Adipocyte (in vitro differentiated cells): ENCODE data around the gene SSTR3.
"Not testable (repeated sequence)": the region's sequence is repeated elsewhere in the genome, so short reads cannot be mapped to it uniquely, and the experiment has no call there.

Experiments
- DNase-seq: peaks from one replicate; pipeline ENCODE4 v3.0.0-alpha.2; 2015; ENCODE audit warnings: low read depth
- H3K27me3 ChIP-seq: replicated peaks from 2 replicates; pipeline ENCODE4 v1.7.0; 2013; ENCODE audit warnings: mild to moderate bottlenecking, low read length, moderate library complexity; ENCODE audit not compliant: control insufficient read depth, insufficient read depth
- H3K36me3 ChIP-seq: 2 replicates; pipeline ENCODE4 v1.7.0; 2013; ENCODE audit warnings: low read length, mild to moderate bottlenecking, moderate library complexity; ENCODE audit not compliant: control insufficient read depth, insufficient read depth, severe bottlenecking
- H3K4me1 ChIP-seq: 2 replicates; pipeline ENCODE4 v1.7.0; 2013; ENCODE audit warnings: mild to moderate bottlenecking, low read length, moderate library complexity; ENCODE audit not compliant: control insufficient read depth, insufficient read depth
- H3K4me3 ChIP-seq: 2 replicates; pipeline ENCODE4 v1.7.0; 2013; ENCODE audit warnings: mild to moderate bottlenecking, low read length, moderate library complexity
- H3K9ac ChIP-seq: 2 replicates; pipeline ENCODE4 v1.7.0; 2013; ENCODE audit warnings: mild to moderate bottlenecking, low read length, moderate library complexity
- H3K9me3 ChIP-seq: 2 replicates; pipeline ENCODE4 v1.7.0; 2013; ENCODE audit warnings: mild to moderate bottlenecking, low read length, moderate library complexity; ENCODE audit not compliant: control insufficient read depth

The SSTR3 gene

DNA sequence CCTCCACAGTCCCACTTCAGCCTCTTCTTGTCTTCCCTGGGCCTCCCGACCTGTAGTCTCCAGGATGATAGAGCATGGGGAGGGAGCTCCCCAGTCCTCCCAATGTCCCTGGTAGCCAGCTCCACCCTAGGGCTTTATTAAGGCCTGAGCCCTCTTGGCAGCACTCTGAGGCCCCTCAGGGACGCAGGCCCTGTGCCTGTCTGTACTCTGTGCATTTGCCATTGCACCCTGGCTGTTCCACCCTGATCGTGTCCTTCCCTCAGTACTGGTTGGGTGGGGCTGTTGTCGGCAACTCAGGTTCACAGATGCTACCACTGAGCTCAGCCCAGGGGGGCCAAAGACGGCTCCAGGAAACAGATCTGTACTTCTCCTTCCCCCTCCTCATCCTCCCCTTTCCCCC, 7.2 kb downstream of the SSTR3 start:
- no peak overlapping the region for H3K9ac ChIP-seq
- H3K4me3 ChIP-seq: no peak overlapping the region
- H3K4me1 ChIP-seq: no peaks in the 10 kb centered on the region
- H3K27me3 ChIP-seq: peaks cover 20% of the 10 kb centered on the region
- DNase-seq: no peak
- H3K36me3 ChIP-seq: no peaks in the 10 kb centered on the region
- H3K9me3 ChIP-seq: no peaks in the 10 kb centered on the region

DNA sequence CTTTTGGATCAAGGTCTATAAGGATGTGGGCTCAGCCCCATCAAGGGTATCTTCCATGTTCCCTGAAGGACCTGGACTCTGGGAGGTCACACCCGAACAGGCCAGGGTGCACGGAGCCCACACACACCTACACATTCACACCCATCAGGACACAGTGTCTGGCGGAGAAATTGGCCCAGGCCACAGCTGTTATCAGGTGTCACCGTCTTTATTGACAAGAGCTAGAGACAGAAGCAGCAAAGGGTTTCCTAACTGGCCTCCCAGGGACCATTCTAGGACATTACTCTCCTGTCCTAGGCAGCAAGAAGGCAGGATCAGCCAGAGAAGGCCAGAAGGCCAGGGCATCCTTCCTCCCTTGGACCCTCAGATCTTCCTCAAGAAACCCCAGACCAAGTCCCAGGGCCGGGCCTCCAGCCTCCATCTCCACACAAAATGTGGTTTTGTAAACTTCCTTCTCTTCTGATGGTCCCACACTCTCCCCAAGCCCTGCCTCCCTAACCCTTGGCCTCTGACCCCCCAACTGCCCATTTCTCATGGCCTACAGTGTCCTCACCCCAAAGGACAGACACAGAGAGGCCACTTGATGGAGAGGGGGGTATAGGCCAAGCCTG, 8.1 kb downstream of the SSTR3 start:
- H3K4me1 ChIP-seq: peaks cover 4% of the 10 kb centered on the region
- H3K9me3 ChIP-seq: no peaks in the 10 kb centered on the region
- peaks cover 12% of the 10 kb centered on the region for H3K27me3 ChIP-seq
- H3K4me3 ChIP-seq: no peak overlapping the region
- DNase-seq: no peak
- H3K36me3 ChIP-seq: no peaks in the 10 kb centered on the region
- H3K9ac ChIP-seq: no peak overlapping the region

DNA sequence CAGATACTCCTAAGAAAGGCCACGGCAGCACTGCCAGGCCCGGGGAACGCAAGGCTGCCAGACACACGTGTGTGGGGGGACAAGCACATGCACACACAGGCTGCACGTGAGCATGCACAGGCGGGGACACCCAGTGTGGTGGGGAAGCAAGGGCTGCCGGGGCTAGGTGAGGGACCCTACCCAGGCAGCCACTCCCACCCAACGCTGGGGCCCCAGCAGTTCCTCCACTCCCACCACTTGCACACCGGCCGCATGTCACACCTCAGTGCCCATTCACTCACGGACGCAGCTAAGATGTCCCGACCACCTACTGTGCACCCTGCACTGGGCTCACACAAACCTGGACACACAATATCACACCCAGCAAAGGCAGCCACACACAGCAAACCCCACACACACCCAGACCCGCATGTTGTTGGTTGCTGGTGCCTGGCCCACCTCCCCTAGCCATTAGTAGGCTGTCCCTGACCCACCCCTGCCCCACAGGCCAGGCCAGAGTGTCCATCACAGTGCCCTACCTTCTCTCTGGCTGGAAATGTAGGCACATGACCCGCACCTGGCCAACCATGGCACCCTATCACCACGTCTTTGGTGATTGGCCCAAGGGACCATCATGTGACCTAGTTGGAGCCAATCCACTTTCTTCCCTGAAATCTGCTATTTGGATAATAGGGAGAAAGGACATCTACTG, 8.8 kb downstream of the SSTR3 start:
- no peak overlapping the region for H3K9ac ChIP-seq
- H3K9me3 ChIP-seq: no peaks in the 10 kb centered on the region
- no peak overlapping the region for H3K4me3 ChIP-seq
- DNase-seq: no peak
- H3K27me3 ChIP-seq: peaks cover 5% of the 10 kb centered on the region
- H3K4me1 ChIP-seq: peaks cover 8% of the 10 kb centered on the region
- no peaks in the 10 kb centered on the region for H3K36me3 ChIP-seq

DNA sequence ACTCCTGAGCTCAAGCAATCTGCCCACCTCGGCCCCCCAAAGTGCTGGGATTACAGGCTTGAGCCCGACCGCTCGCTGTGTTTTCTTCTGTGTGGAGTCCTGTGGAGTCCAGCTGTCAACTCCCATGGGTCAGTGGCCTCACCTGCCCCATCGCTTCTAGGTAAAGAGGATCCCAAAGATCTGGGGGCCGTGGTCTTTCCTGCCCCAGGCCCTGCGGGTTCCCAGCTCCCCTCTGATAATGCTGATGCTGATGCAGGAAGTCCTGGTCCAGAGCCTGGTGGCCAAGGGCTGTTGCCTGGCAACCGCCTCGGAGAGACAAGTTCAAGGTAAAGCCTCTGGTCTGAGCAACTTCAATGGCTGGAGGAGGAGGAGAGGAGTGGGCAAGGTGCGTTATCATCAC, 9.6 kb downstream of the SSTR3 start:
- no peak overlapping the region for H3K9ac ChIP-seq
- H3K4me3 ChIP-seq: no peak overlapping the region
- no peaks in the 10 kb centered on the region for H3K36me3 ChIP-seq
- H3K9me3 ChIP-seq: no peaks in the 10 kb centered on the region
- peaks cover 4% of the 10 kb centered on the region for H3K27me3 ChIP-seq
- no peak for DNase-seq
- H3K4me1 ChIP-seq: peaks cover 15% of the 10 kb centered on the region

DNA sequence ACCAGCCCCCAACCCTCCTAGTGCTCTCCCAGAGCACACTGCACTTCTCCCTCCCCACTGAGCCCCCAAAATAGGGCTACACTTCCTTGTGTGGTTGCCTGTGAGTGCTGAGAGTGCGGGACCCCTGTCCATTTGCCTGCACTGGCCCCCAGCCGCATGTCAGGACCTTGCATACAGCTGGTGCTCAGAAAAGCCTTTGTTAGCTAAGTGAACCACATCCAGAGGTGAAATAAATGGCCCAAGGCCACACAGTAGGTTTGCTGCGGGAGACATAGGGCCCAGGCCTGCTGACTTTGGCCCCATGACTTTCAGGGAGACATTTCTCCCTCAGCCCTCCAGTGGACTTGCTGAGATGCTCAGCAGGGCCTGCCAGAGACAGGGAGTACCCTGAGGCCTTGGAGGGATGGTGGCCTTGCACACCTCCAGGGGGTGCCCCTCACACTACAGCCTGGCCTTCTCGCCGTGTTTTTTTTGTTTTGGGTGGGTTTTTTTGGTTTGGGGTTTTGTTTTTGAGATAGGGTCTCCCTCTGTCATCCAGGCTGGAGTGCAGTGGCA, 10.2 kb downstream of the SSTR3 start:
- Histone ChIP-seq H3K36me3 (no peaks in the 10 kb centered on the region), H3K4me1 (peaks cover 22% of the 10 kb centered on the region), H3K27me3 (peaks cover 4% of the 10 kb centered on the region), H3K4me3 (no peak overlapping the region), H3K9ac (no peak overlapping the region), H3K9me3 (no peaks in the 10 kb centered on the region)
- DNase-seq: no peak

DNA sequence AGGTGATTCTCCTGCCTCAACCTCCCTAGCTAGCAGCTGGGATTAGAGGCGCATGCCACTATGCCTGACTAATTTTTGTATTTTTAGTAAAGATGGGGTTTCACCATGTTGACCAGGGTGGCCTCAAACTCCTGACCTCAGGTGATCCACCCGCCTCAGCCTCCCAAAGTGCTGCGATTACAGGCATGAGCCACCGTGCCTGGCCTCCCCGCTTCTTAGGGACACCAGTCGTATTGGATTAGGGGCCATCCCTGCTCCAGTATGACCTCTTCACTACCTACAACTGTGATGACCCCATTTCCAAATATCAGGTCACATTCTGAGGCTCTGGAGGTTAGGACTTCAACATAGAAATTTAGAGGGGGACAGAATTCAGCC, 10.8 kb downstream of the SSTR3 start:
- not testable (repeated sequence) for H3K27me3 ChIP-seq, DNase-seq, H3K36me3 ChIP-seq, H3K9ac ChIP-seq, H3K4me3 ChIP-seq, H3K9me3 ChIP-seq
- H3K4me1 ChIP-seq: peaks cover 28% of the 10 kb centered on the region

DNA sequence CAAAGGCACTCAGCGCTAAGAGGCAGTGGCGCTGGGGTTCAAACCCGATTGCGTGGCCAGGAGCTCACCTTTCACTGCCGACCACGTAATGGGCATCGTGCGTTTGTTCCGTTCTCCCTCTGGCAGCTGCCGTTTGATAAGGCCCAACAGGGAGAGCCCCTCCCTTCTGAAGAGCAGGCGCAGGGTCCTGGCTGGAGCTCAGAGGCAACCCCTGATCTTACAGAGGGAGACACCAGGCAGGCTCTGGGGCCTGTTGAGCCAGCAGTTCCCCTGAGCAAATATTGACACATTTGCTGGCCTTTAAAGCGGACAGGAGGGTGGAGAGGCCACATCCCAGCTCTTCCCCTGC, 12.5 kb downstream of the SSTR3 start:
- Histone ChIP-seq H3K9me3 (no peaks in the 10 kb centered on the region), H3K36me3 (no peaks in the 10 kb centered on the region), H3K4me1 (peaks cover 34% of the 10 kb centered on the region), H3K9ac (peak overlapping the region; percentile 98), H3K27me3 (no peaks in the 10 kb centered on the region), H3K4me3 (peak overlapping the region; percentile 91)
- DNase-seq: no peak

DNA sequence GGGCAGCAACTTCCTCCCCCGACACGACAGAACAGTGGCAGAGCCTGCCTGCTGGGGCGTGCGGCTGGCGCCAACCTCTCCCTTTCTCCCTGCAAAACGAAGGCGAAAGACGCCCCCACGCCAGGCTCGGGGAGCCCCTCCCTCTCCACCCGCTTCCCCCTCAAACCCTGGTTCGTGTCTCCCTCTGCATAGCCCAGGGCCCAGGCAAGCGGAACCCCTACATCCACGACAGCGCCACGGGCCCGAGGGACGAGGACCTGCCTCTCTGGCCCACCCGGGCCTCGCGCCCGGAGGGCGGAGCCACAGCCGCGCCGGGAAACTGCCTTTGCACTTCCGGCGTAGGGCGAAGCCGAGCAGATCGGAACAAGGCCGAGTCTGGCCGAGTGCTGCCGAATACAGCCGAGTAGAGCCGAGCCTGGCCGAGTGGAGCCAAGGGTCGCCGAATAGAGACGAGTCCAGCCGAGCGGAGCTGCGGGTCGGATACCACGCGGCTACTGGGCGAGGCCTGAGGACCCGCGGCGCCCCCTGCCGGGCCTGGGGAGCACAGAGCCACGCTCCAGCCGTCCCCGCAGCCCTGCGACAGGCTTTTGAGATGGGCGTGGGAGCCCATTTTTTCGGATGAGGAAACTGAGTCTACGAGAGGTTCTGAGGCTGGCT, 13.0 kb downstream of the SSTR3 start:
- H3K27me3 ChIP-seq: no peaks in the 10 kb centered on the region
- peak overlapping the region; percentile 98 for H3K9ac ChIP-seq
- peaks cover 34% of the 10 kb centered on the region for H3K4me1 ChIP-seq
- peak overlapping the region; percentile 91 for H3K4me3 ChIP-seq
- H3K9me3 ChIP-seq: no peaks in the 10 kb centered on the region
- H3K36me3 ChIP-seq: no peaks in the 10 kb centered on the region
- DNase-seq: peak; percentile 99

DNA sequence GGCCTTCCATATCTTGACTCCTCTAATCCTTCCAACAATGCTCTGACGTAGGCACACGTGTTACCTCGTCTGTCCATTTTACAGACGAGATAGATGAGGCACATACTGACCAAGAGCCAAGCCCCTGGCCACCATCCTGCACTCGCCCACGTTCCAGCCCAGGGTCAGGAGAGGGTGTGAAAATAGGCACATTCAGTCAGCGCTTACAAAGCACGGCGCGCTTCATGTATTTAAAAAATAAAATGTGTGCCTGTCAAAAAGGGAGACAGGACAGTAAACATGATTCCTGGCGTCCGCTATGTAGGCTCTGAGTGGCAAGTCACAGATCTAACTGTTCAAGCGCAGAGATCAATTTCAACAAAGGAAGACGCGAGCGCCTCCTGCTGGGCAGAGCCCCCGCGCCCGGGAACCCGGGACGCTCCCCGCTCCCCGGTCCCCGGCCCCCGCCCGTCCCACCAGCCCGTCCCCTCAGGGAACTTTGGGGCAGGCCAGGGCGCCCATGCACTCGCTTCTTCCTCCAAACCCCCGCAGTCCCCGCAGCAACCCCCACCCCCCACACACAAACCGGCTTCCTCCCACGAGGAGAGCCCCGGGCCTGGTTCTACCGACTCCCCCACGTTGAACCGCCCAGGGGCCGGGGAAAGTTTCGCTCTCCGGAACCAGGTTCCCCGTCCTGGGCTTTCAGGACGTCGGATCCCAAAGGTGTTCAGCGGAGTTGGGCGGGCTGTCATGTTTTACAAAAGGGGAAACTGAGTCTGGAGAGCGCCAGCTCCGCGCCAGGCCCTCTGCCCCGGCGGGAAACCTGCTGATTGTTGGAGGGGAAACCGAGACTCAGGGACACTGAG, 13.8 kb downstream of the SSTR3 start:
- no peaks in the 10 kb centered on the region for H3K9me3 ChIP-seq
- no peaks in the 10 kb centered on the region for H3K27me3 ChIP-seq
- H3K4me3 ChIP-seq: peak overlapping the region; percentile 91
- no peaks in the 10 kb centered on the region for H3K36me3 ChIP-seq
- DNase-seq: peak; percentile 90
- H3K9ac ChIP-seq: peak overlapping the region; percentile 98
- H3K4me1 ChIP-seq: peaks cover 34% of the 10 kb centered on the region

DNA sequence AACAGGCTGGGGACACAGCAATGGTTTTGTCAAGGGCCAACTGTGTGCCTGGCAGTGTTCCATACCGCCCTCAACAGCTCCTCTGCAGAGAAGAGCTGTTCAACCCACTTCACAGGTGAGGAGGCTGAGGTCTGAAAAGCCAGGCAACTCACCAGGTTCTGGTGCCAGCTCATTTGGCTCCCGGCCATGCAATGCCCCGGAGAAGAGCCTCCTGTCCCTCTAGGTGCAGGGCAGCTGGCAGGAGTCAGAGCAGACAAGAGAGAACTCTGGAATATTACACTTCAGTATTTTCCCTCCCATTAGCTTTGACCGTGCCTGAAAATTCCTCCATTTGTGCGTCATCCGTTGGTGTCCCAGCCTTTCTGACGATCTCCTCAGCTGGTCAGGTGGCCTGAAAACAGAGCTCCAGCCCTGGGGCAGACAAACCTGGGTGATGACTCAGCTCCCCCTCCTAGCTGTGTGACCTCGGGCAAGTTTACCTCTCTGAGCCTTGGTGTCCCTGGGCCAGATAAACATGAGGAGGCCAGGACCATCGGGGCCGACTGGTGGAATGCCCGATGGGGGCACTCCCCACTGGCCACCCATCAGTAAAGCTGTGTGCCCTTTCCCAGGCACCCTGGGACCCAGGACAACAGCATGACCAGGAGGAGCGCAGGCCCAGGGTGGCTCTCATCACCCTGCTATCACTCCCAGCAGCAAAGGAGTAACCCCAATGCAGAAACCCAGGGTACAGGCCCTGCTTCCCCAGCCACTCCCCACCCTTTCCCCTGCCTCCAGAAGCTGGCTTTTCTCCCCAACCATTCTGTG, 14.6 kb downstream of the SSTR3 start:
- Histone ChIP-seq H3K27me3 (no peaks in the 10 kb centered on the region), H3K9ac (peak overlapping the region; percentile 64), H3K4me3 (peak overlapping the region; percentile 53), H3K36me3 (no peaks in the 10 kb centered on the region), H3K9me3 (no peaks in the 10 kb centered on the region), H3K4me1 (peaks cover 34% of the 10 kb centered on the region)
- DNase-seq: peak; percentile 29
